NCI-H146 treated with DMSO at 0.1 percent for 48 hours (cell line): ENCODE data around the gene TDP2.

Experiments
- DNase-seq: peaks from one replicate; lab custom pipeline; 2025; ENCODE audit not compliant: unreplicated experiment; lab: John Stamatoyannopoulos, UW

TDP2 gene

DNA sequence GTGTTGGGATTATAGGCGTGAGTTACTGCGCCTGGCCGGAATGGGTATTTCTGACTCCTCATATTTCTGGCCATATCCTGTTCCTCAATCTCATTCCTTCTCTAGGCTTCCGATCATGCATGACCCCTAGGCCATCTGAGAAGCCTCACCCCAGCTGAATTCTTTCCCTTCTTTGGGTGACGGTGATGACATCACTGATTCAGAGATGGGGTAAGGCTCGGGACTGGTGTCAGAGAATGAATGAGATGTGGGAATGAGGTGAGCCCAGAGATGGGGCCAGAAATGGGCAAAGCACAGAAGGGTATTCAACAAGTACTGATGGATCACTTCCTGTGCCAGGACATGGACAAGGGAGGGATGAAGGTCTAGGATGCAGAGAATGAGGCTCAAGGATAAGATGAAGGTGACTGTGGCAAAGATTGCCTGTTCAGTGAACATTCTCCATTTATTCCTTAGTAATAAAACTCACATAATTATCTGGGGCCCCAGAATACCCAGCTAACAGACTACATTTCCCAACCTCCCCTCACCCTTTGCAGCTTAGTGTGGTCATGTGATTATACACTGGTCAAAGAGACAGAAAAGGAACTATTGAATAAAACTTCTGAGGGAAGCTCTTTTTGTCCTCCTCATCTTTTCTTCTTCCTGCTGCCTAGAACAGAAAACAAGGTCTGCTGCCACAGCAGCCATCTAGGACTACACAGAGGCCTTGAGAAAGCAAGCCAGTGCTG is 60.3 kb downstream of the TDP2 start:
- no peak for DNase-seq

DNA sequence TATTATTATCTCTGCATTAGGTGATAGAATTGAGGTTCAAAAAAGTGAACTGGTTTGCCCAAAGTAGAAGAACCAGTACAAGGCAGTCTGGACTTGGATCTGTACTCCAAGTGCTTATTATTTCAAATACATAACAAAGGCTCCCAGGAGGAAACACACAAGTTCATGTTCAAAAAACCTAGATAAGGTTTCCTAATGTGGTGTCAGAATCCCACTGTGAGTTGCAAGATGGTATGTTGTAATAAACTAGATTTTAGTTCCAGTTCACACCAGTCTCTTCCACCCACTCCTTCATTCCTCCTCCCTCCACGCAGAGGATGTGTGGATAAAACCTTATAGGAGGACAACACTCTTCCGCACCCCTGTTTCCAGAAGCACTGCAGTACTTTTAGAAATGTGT is 63.5 kb downstream of the TDP2 start:
- DNase-seq = no peak

DNA sequence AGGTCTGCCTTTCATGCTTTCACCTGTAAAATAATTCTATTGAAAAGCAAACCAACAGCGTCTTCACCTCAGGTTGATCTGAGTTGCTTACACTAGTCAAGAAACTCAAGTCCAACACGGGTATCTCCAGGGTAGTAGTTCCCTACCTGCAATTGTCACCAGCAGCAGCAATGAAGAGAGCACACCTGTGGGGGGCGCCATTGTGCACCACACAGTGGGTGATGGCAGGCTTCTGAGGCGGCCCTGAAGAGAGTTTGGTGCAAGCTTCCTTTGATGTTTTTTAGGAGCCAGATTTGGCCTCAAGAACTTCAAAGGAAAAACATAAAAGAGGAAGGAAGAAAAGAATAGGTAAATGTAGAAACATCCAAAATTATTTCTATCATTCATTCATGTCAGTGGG is 65.8 kb downstream of the TDP2 start:
- no peak for DNase-seq
